Large intestine (tissue), 3 donors: ENCODE data around the gene NPIPA5. TPM values are rescaled to one million over a fixed set of nuclear protein-coding genes. Genes with fewer than 3 reads are reported as not detected.
"Not testable (repeated sequence)": the region's sequence is repeated elsewhere in the genome, so short reads cannot be mapped to it uniquely, and the experiment has no call there.

Experiments used
- DNase-seq, 2 donors: peaks; one replicate each; pipeline versions ENCODE4 v3.0.0 to v3.0.0-alpha.2; 2013
- H3K27ac ChIP-seq: one replicate; pipeline ENCODE4 v1.5.1; 2013; ENCODE audit warnings: low read length
- H3K27me3 ChIP-seq: 2 replicates; pipeline ENCODE4 v1.6.1; 2013; ENCODE audit warnings: low read length; ENCODE audit not compliant: control insufficient read depth, insufficient read depth
- H3K36me3 ChIP-seq: 2 replicates; pipeline ENCODE4 v1.6.1; 2013; ENCODE audit warnings: low read length; ENCODE audit not compliant: control insufficient read depth, insufficient read depth
- H3K4me1 ChIP-seq: one replicate; pipeline ENCODE4 v1.6.1; 2013; ENCODE audit warnings: low read length; ENCODE audit not compliant: control insufficient read depth, insufficient read depth
- H3K4me3 ChIP-seq: one replicate; pipeline ENCODE4 v1.5.1; 2013; ENCODE audit warnings: low read length
- H3K9me3 ChIP-seq: one replicate; pipeline ENCODE4 v1.6.1; 2013; ENCODE audit warnings: mild to moderate bottlenecking, low read depth, low read length, moderate library complexity; ENCODE audit not compliant: control insufficient read depth
- WGBS: methylation state at CpG from one replicate; pipeline ENCODE4 v1.1.5; 2013; ENCODE audit warnings: low lambda C conversion rate; ENCODE audit not compliant: insufficient coverage; 5-methylcytosine and 5-hydroxymethylcytosine counted together
- polyA plus RNA-seq: library from polyadenylated mRNA; unstranded; fragments of 120-200 nt; gene quantifications from one replicate; pipeline ENCODE4 v1.2.1, GENCODE V29; 2013

The NPIPA5 gene
- polyA plus RNA-seq, 1 donor, result 19.6 TPM

GRCh38 chr16:15338986-15339385, 39.1 kb downstream of the NPIPA5 start:
- H3K36me3 ChIP-seq, H3K27me3 ChIP-seq, H3K4me3 ChIP-seq, H3K27ac ChIP-seq, H3K4me1 ChIP-seq, DNase-seq, H3K9me3 ChIP-seq: not testable (repeated sequence)
- no CpG with 5 or more reads among the region's 5 CpGs for WGBS

- not testable (repeated sequence) for H3K36me3 ChIP-seq, H3K9me3 ChIP-seq, H3K4me1 ChIP-seq, DNase-seq, H3K27me3 ChIP-seq, H3K4me3 ChIP-seq, H3K27ac ChIP-seq
- no CpG with 5 or more reads among the region's 7 CpGs for WGBS
These were observed 40.0 kb downstream of the NPIPA5 start for GRCh38 chr16:15337974-15338605.

GRCh38 chr16:15335609-15336008, 42.5 kb downstream of the NPIPA5 start:
- not testable (repeated sequence) for H3K27ac ChIP-seq, H3K36me3 ChIP-seq, H3K9me3 ChIP-seq, H3K4me1 ChIP-seq, DNase-seq, H3K4me3 ChIP-seq, H3K27me3 ChIP-seq
- WGBS, result no CpG with 5 or more reads among the region's 2 CpGs

DNA sequence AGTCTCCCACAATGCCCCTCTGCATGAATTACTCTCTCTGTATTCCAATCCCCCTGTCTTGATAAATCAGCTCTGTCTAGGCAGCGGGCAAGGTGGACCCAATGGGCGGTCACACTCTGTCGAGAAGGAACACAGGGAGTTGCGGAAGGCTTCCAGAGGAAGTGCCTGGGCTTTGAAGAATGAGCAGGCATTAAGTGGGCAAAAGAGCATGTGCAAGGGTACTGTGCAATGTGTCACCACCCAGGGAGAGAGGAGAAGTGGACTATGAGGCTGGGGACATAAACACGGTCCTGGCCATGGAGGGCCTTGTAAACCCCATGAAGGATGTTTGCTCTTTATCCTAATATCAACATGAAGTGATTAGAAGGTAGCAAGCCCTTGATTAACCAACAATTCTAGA, 44.1 kb downstream of the NPIPA5 start:
- H3K27ac ChIP-seq, H3K4me1 ChIP-seq, H3K9me3 ChIP-seq, H3K4me3 ChIP-seq, H3K36me3 ChIP-seq, H3K27me3 ChIP-seq, DNase-seq: not testable (repeated sequence)
- WGBS, result no CpG with 5 or more reads among the region's 5 CpGs

DNA sequence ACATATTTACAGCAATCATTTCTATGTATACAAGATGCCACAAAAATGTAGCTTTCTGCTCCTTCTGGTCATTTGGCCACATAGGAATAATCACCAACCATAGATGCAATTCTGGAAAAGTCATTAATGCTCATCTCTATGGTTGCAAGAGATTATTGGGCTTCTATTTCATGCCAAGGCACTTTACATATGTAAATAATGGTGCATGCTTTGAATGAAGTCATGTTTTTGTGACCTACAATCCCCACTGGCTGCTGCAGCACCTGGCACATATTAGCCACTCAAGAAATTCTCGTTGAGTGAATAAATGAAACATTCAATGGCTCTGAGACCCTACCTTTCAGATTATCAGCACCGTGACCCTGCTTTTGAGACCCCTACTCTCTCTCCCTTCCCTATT, 47.1 kb downstream of the NPIPA5 start:
- not testable (repeated sequence) for H3K27ac ChIP-seq, H3K9me3 ChIP-seq, H3K36me3 ChIP-seq, H3K4me3 ChIP-seq, H3K27me3 ChIP-seq, DNase-seq, H3K4me1 ChIP-seq
- no CpG with 5 or more reads among the region's 2 CpGs for WGBS

GRCh38 chr16:15324954-15325353, 53.1 kb downstream of the NPIPA5 start:
- no CpG with 5 or more reads among the region's 4 CpGs for WGBS

GRCh38 chr16:15323373-15323772, 54.7 kb downstream of the NPIPA5 start:
- H3K4me1 ChIP-seq, H3K36me3 ChIP-seq, H3K4me3 ChIP-seq, H3K27ac ChIP-seq, DNase-seq, H3K9me3 ChIP-seq, H3K27me3 ChIP-seq: not testable (repeated sequence)
- no CpG with 5 or more reads among the region's 6 CpGs for WGBS

More at GRCh38 chr16:15324954-15325353, 53.1 kb downstream of the NPIPA5 start:
- H3K36me3 ChIP-seq, H3K27ac ChIP-seq, DNase-seq, H3K4me1 ChIP-seq, H3K27me3 ChIP-seq, H3K9me3 ChIP-seq, H3K4me3 ChIP-seq: not testable (repeated sequence)

DNA sequence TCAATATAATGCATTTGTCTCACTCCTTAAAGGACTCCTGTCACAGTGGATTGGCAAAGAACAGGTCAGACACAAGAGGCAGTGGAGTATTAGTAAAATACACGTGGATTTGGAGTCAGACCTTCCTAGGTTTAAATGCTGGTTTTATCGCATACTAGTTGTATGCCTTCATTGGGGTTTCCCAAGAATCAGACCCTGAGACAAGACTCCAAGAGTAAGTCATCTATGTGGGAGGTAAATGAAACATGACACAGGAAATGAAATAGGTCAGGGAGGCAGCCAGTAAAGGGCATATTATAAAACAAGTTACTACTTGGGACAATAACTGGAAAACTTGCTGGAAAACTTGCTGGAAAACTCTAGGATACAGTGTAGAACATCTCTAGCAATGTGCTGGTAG, 56.9 kb downstream of the NPIPA5 start:
- not testable (repeated sequence) for H3K4me3 ChIP-seq, H3K27me3 ChIP-seq, DNase-seq, H3K9me3 ChIP-seq, H3K27ac ChIP-seq, H3K36me3 ChIP-seq, H3K4me1 ChIP-seq
- WGBS, result no CpG with 5 or more reads among the region's 2 CpGs

- H3K4me1 ChIP-seq, H3K27ac ChIP-seq, DNase-seq, H3K4me3 ChIP-seq, H3K36me3 ChIP-seq, H3K27me3 ChIP-seq, H3K9me3 ChIP-seq: not testable (repeated sequence)
- WGBS, result no CpG with 5 or more reads among the region's 1 CpG
These were observed 63.5 kb downstream of the NPIPA5 start for GRCh38 chr16:15314562-15314961.
